SK-N-SH (cell line): Measurements from ENCODE around the gene SACS. TPM values are rescaled to one million over a fixed set of nuclear protein-coding genes. Genes with fewer than 3 reads are reported as not detected.

Experiments
- CTCF ChIA-PET: fragments of 300-600, 350-600 bp; formaldehyde crosslinking; extraction: SDS; loops from one replicate; lab custom pipeline; 2021; lab: Yijun Ruan, JAX
- POLR2A ChIA-PET: fragments of 350-600 bp; sonication (Branson Sonifier 250); formaldehyde crosslinking; extraction: SDS; loops from one replicate; lab custom pipeline; 2020; ENCODE audit warnings: antibody characterized with exemption, inconsistent platforms; lab: Yijun Ruan, JAX
- DNase-seq: peaks from one replicate; pipeline ENCODE4 v3.0.0; 2012
- H2AFZ ChIP-seq: fragments of 200-600 bp; sonication (generic); 2 replicates; pipeline ENCODE4 v1.8.1; 2016; ENCODE audit warnings: antibody characterized with exemption, mild to moderate bottlenecking, low read depth
- H3F3A ChIP-seq: fragments of 200-600 bp; sonication (generic); replicated peaks from 2 replicates; pipeline ENCODE3; 2016; ENCODE audit warnings: antibody characterized with exemption, mild to moderate bottlenecking; ENCODE audit not compliant: insufficient read depth
- H3K27ac ChIP-seq, 2 experiments: fragments of 200-500 bp in 1 of 2; fragments of 200-600 bp in 1 of 2; sonication (Bioruptor generic) in 1 of 2; sonication (generic), shearing (Covaris generic) in 1 of 2; 2 replicates each; pipeline versions ENCODE4 v1.5.1 to v1.6.1; 2014 to 2016; ENCODE audit warnings: low read depth in 2 of 2, inconsistent platforms in 1 of 2, low read length in 1 of 2, mild to moderate bottlenecking in 1 of 2, mixed read lengths in 1 of 2
- H3K27me3 ChIP-seq: fragments of 200-600 bp; sonication (generic), shearing (Covaris generic); 2 replicates; pipeline ENCODE4 v1.6.1; 2016; ENCODE audit warnings: mixed run types; ENCODE audit not compliant: insufficient read depth
- H3K36me3 ChIP-seq, 2 experiments: fragments of 200-500 bp in 1 of 2; fragments of 200-600 bp in 1 of 2; sonication (Bioruptor generic) in 1 of 2; sonication (generic) in 1 of 2; replicated peaks in 1 of 2; 2 replicates each; pipeline versions ENCODE3 to v1.5.1; 2014 to 2016; ENCODE audit warnings: low read length in 1 of 2, mild to moderate bottlenecking in 1 of 2; ENCODE audit not compliant: insufficient read depth in 2 of 2, control insufficient read depth in 1 of 2
- H3K4me1 ChIP-seq, 2 experiments: fragments of 200-500 bp in 1 of 2; fragments of 200-600 bp in 1 of 2; sonication (Bioruptor generic) in 1 of 2; sonication (generic), shearing (Covaris generic) in 1 of 2; 2 replicates each; pipeline versions ENCODE4 v1.5.1 to v1.6.1; 2014 to 2016; ENCODE audit warnings: low read depth in 1 of 2, low read length in 1 of 2, mixed run types in 1 of 2; ENCODE audit not compliant: insufficient read depth in 2 of 2, control insufficient read depth in 1 of 2
- H3K4me2 ChIP-seq: fragments of 200-600 bp; sonication (generic), shearing (Covaris generic); 2 replicates; pipeline ENCODE4 v1.6.1; 2017; ENCODE audit warnings: mixed run types
- H3K4me3 ChIP-seq, 2 experiments: fragments of 200-500 bp in 1 of 2; fragments of 200-600 bp in 1 of 2; sonication (Bioruptor generic) in 1 of 2; sonication (generic), shearing (Covaris generic) in 1 of 2; 2 replicates each; pipeline versions ENCODE4 v1.5.1 to v1.8.1; 2014 to 2016; ENCODE audit warnings: low read depth in 2 of 2, inconsistent platforms in 1 of 2, low read length in 1 of 2, mild to moderate bottlenecking in 1 of 2, mixed read lengths in 1 of 2, moderate library complexity in 1 of 2
- H3K79me2 ChIP-seq: fragments of 200-600 bp; sonication (generic); 2 replicates; pipeline ENCODE4 v1.8.1; 2017; ENCODE audit warnings: mild to moderate bottlenecking; ENCODE audit not compliant: insufficient read depth
- H3K9ac ChIP-seq: fragments of 200-600 bp; sonication (generic); 2 replicates; pipeline ENCODE4 v1.6.1; 2017; ENCODE audit warnings: mixed run types
- H3K9me2 ChIP-seq: fragments of 200-600 bp; sonication (generic); 2 replicates; pipeline ENCODE4 v1.6.1; 2017; ENCODE audit warnings: mixed run types
- H3K9me3 ChIP-seq: fragments of 200-600 bp; sonication (generic); 2 replicates; pipeline ENCODE4 v1.6.1; 2017; ENCODE audit warnings: mixed run types, mild to moderate bottlenecking, moderate library complexity
- H4K20me1 ChIP-seq: fragments of 200-600 bp; sonication (generic); 2 replicates; pipeline ENCODE4 v1.6.1; 2017; ENCODE audit warnings: mild to moderate bottlenecking, mixed run types; ENCODE audit not compliant: insufficient read depth
- ELF1 ChIP-seq: IDR thresholded peaks from 2 replicates; pipeline ENCODE4 v1.4.0; 2012
- FOSL2 ChIP-seq: IDR thresholded peaks from 2 replicates; pipeline ENCODE4 v1.4.0; 2012; ENCODE audit warnings: low read depth, mild to moderate bottlenecking, moderate library complexity, borderline replicate concordance
- FOXJ3 ChIP-seq: sonication (generic); formaldehyde crosslinking; IDR thresholded peaks from 2 replicates; pipeline ENCODE4 v1.5.1; 2020; ENCODE audit warnings: mild to moderate bottlenecking, missing genetic modification reagents
- FOXM1 ChIP-seq: IDR thresholded peaks from 2 replicates; pipeline ENCODE4 v1.4.0; 2012; ENCODE audit warnings: low read depth, mild to moderate bottlenecking
- GATA2 ChIP-seq: sonication (generic); formaldehyde crosslinking; IDR thresholded peaks from 2 replicates; pipeline ENCODE4 v1.5.0; 2020; ENCODE audit warnings: mild to moderate bottlenecking, missing genetic modification reagents
- MAX ChIP-seq: IDR thresholded peaks from 2 replicates; pipeline ENCODE4 v1.4.0; 2012; ENCODE audit warnings: low read depth
- MEF2A ChIP-seq: IDR thresholded peaks from 2 replicates; pipeline ENCODE4 v1.4.0; 2012; ENCODE audit warnings: low read depth, borderline replicate concordance
- NFIC ChIP-seq: IDR thresholded peaks from 2 replicates; pipeline ENCODE4 v1.4.0; 2012; ENCODE audit warnings: borderline replicate concordance
- NRF1 ChIP-seq: IDR thresholded peaks from 2 replicates; pipeline ENCODE4 v1.6.1; 2012; ENCODE audit warnings: low read depth, mild to moderate bottlenecking, low read length
- REST ChIP-seq: IDR thresholded peaks from 2 replicates; pipeline ENCODE4 v1.6.1; 2012; ENCODE audit warnings: mild to moderate bottlenecking, low read depth, low read length, moderate library complexity
- RXRA ChIP-seq: IDR thresholded peaks from 2 replicates; pipeline ENCODE4 v1.4.0; 2012; ENCODE audit warnings: low read depth, mild to moderate bottlenecking, borderline replicate concordance
- SMC3 ChIP-seq: IDR thresholded peaks from 2 replicates; pipeline ENCODE4 v1.6.1; 2012; ENCODE audit warnings: low read depth, low read length, improper control_type of control experiment
- TAF1 ChIP-seq: IDR thresholded peaks from 2 replicates; pipeline ENCODE4 v1.6.1; 2012; ENCODE audit warnings: low read depth, mild to moderate bottlenecking, low read length, moderate library complexity, borderline replicate concordance
- TCF12 ChIP-seq: IDR thresholded peaks from 2 replicates; pipeline ENCODE4 v1.4.0; 2012
- USF1 ChIP-seq: IDR thresholded peaks from 2 replicates; pipeline ENCODE4 v1.4.0; 2012; ENCODE audit warnings: low read depth, borderline replicate concordance
- YY1 ChIP-seq: IDR thresholded peaks from 2 replicates; pipeline ENCODE4 v1.4.0; 2012; ENCODE audit warnings: low read depth, mild to moderate bottlenecking
- ZBTB33 ChIP-seq: IDR thresholded peaks from 2 replicates; pipeline ENCODE4 v1.4.0; 2012; ENCODE audit warnings: low read depth, borderline replicate concordance
- WGBS: methylation state at CpG from one replicate; pipeline ENCODE4 v1.1.6; 2017; ENCODE audit warnings: low lambda C conversion rate; 5-methylcytosine and 5-hydroxymethylcytosine counted together
- polyA plus RNA-seq, 3 experiments: library from polyadenylated mRNA; depleted of rRNA; stranded (reverse); fragments of >200 nt; gene quantifications; 2 replicates each; pipeline ENCODE4 v1.2.3, GENCODE V29; 2012

Gene SACS
- polyA plus RNA-seq (2012; rRNA removed) = 5.9 and 7.8 TPM in 2 replicates
- polyA plus RNA-seq (2012; cell fraction: cytosol; rRNA removed) = 8.4 and 10.4 TPM in 2 replicates
- 15.7 and 17.5 TPM in 2 replicates for polyA plus RNA-seq (2012; cell fraction: nucleus; rRNA removed)

- CTCF ChIA-PET = interaction anchor here (0.6 to 1.6 kb wide), 4 partner anchors 12 to 456 kb away, joined by 3 to 6 read pairs (median 5); partner anchors contain the start of gene MIPEP
- Histone ChIP-seq H3K27me3 (no peaks in the 10 kb centered on the region), H3K9me2 (no peaks in the 10 kb centered on the region), H4K20me1 (no peaks in the 10 kb centered on the region), H3K79me2 (peaks cover 51% of the 10 kb centered on the region), H3K4me1 (peaks cover 4 to 15% of the 10 kb centered on the region in 2 experiments; a peak in 3 of 4 replicates), H3K27ac (peak within 1 kb of the TSS; percentile 92 to 100), H3K9me3 (no peaks in the 10 kb centered on the region), H3K36me3 (peaks cover 5 to 9% of the 10 kb centered on the region in 2 experiments), H3F3A (peaks cover 17% of the 10 kb centered on the region), H3K4me3 (peak within 1 kb of the TSS; percentile 72 to 94), H2AFZ (peak within 1 kb of the TSS; percentile 62), H3K9ac (peak within 1 kb of the TSS; percentile 85), H3K4me2 (peak within 1 kb of the TSS; percentile 70)
- TF ChIP-seq MEF2A = no peak
- no peak for TF ChIP-seq FOXM1
- TF ChIP-seq GATA2 (CRISPR knock-in tag) = no peak
- peak; percentile 31; the same call in 1 of the 2 replicates for TF ChIP-seq MAX
- no peak for TF ChIP-seq USF1
- no peak for TF ChIP-seq RXRA
- TF ChIP-seq SMC3 = 0 out of 2 replicates have a peak, but pooled peaks have one; percentile 3
- TF ChIP-seq TAF1 = 0 out of 2 replicates have a peak, but pooled peaks have one; percentile 12
- 0 out of 2 replicates have a peak, but pooled peaks have one; percentile 7 for TF ChIP-seq REST
- TF ChIP-seq ELF1 = no peak
- no peak for TF ChIP-seq YY1
- TF ChIP-seq TCF12 = peak; percentile 24; the same call in 1 of the 2 replicates
- no peak for TF ChIP-seq NFIC
- 0 out of 2 replicates have a peak, but pooled peaks have one; percentile 71 for TF ChIP-seq FOXJ3 (CRISPR knock-in tag)
- no peak for TF ChIP-seq NRF1
- no peak for TF ChIP-seq ZBTB33
- TF ChIP-seq FOSL2 = no peak
- POLR2A ChIA-PET = interaction anchor here (0.7 to 1.3 kb wide), 2 partner anchors 34 to 434 kb away, joined by 3 to 5 read pairs; no protein-coding TSS in a partner anchor
- 6% methylated on average over 18 of the region's 26 CpGs for WGBS
- peak; percentile 81 for DNase-seq
These were observed at the start of gene SACS for GRCh38 chr13:23433171-23434153. SACS (minus strand) TSS chr13:23433702; CDS start chr13:23411239, 22,463 bp downstream.
